HUDEP-2 (cell line): Measurements from ENCODE around the gene RNF157.
"Not testable (repeated sequence)": the region's sequence is repeated elsewhere in the genome, so short reads cannot be mapped to it uniquely, and the experiment has no call there.

ENCODE experiments used
- DNase-seq, 76 experiments: peaks; one replicate each; lab custom pipeline; 2025; ENCODE audit not compliant: unreplicated experiment in 76 of 76; lab: John Stamatoyannopoulos, UW

Gene RNF157

DNA sequence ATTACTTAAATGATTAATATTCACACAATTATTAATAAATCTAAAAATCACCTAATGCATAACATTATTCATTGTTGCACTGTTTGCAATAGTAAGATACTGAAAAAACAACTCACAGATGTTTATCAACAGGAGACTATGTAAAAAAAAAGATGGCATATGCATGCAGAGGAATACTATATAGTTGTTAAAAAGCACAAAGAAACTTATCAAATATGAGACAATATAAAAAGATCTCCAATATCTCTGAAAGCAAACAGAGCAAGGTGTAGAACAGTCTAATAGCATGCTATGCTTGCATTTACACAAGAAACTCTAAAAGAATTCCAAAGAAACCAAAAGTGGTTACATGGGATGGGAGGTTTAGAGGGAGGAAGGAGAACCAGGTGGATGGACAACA, 3.7 kb downstream of the RNF157 start:
- no peak for DNase-seq

DNA sequence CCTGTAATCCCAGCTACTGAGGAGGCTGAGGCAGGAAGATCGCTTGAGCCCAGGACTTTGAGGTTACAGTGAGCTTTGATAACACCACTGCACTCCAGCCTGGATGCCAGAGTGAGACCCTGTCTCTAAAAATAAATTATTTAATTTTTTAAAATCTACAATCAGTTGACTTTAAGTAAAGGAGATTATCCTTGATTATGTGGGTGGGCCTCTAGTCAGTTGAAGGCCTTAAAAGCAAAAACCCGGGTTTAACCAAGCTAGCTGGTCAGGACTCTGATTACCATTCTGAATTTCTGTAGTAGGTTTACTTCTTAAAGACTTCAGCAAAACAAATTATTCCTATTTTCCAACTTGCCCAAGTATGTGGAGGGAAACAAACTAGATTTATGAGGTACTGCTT, 4.4 kb downstream of the RNF157 start:
- DNase-seq = no peak

DNA sequence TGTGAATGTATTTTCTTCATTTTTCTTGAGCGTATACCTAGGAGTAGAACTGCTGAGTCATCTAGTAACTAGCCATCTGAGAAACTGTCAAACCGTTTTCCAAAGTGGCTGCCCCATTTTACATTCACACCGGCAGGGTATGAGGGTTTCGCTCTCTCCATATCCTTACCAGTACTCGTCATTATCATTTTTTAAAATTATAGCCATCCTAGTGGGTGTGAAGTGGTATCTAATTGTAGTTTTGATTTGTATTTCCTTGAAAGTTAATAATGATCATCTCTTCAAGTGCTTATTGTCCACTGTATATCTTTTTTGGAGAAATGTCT, 6.0 kb downstream of the RNF157 start:
- peak in 1 of 76 experiments; percentile 10 for DNase-seq

- DNase-seq = no peak
Observed at GRCh38 chr17:76233588-76234353, 6.5 kb downstream of the RNF157 start.

DNA sequence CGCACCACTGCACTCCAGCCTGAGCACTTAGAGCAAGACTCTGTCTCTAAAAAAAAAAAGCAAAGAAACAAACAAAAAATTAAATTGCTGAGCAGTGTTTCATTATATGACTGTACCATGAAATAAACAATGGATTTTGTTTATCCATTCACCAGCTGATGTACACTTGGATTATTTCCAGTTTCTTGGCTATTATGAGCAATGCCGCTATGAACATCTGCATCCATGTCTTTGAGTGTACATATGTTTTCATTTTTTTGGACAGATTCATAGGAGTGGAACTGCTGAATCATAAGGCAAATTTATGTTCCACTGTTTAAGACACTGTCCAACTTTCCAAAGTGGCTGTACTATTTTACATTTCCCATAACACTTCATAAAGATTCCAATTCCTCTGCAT, 8.0 kb downstream of the RNF157 start:
- no peak for DNase-seq

GRCh38 chr17:76226749-76227148, 13.5 kb downstream of the RNF157 start:
- not testable (repeated sequence) for DNase-seq

DNA sequence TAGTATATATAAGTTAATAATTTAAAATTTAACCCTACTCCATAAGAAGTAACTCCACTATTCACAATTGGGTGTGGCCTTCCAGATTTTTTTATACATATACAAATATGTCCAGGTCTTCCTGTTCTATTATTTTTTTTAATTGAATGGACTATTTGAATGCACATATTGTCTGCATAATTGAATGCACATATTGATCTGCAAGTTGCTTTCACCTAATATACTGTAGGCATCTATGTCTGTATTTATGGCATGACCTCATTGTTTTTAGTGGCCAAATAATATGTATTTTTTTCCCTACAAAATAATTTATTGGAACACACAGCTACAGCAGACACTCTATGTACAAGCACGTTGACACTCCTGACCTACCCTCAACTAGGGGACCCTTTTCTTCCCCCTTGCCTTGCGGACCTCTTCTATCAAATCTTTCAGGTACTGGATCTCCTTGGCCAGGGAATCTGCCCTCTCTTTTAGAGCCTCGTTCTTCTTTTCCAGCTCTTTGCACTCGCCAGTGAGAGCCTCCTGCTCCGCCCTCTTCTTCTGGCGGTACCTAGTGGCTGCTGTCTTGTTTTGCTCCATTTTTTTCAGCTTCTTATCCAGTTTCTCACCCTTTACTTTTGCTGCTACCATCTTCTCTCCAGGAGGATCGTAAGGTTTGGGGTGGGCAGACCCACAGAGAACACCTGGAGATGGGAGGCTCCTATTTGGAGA, 14.8 kb downstream of the RNF157 start:
- not testable (repeated sequence) for DNase-seq

DNA sequence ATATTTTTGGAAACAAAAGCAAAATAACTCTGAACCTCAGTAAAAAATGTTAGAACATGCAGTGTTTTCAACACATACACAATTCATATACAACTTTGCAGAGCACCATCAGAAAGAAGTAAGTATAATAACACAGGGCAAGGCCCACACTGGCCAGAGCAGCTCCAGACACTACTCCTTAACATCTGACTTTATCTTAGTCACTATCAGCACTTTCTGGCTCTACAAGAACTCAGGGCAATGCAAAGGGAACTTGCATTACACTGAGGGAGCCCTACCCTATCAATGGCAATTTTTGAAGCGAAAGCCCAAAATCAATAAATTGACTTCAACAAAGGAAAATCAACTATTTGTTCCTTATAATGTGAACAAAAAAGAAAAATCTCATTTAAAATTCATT, 16.5 kb downstream of the RNF157 start:
- DNase-seq = no peak

GRCh38 chr17:76219670-76220383, 20.5 kb downstream of the RNF157 start:
- no peak for DNase-seq

- no peak for DNase-seq
Observed at GRCh38 chr17:76217081-76217480, 23.2 kb downstream of the RNF157 start.

DNA sequence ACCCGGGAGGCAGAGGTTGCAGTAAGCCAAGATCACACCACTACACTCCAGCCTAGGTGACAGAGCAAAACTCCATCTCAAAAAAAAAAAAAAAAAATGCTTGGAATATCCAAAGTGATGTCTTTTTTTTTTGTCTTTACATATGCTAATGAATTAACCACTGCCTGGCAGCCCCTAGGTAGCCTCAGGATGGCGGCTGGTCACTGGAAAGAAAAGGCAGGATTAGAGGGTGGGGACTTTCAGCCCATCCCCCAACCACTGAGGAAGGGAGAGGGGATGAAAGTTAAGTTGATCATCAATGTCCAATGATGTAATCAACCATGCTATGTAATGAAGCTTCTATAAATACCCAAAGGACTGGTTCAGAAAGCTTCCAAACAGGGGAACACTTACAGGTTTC, 26.8 kb downstream of the RNF157 start:
- DNase-seq = no peak

DNA sequence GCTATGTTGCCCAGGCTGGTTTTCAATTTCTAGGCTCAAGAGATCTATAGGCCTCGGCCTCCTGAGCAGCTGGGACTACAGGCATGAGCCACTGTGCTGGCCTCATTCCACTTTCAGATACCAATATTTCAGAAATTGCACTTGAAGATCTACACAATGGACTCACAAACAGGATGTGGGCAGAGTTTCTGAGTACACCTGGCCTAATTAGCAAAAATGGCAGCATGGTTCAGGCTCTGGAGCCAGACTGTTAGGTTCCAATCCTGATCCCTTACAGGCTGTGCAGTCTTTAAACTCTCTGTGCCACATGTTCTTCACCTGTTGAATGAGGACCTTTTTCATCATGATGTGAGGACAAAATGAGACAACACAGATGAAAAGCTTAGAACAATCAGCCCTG, 32.2 kb downstream of the RNF157 start:
- DNase-seq = no peak

GRCh38 chr17:76207275-76208059, 32.8 kb downstream of the RNF157 start:
- no peak for DNase-seq

DNA sequence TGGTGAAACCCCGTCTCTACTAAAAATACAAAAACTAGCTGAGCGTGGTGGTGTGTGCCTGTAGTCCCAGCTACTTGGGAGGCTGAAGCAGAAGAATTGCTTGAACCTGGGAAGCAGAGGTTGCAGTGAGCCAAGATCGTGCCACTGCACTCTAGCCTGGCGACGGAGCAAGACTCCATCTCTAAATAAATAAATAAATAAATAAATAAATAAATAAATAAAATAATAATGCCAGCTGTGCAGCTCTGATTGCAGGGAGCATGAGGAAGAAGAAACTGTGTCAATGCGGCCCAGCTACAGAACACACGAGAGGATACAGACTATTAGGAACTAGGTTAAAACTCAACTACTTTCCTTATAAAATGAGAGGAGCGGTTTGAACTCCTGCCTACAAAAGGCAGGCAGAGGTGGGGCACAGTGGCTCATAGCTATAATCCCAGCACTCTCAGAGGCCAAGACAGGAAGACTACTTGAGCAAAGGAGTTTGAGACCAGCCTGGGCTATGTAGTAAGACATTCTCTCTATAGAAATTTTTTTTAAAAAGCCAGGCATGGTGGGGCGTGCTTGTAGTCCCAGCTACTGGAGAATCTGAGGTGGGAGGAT, 34.6 kb downstream of the RNF157 start:
- not testable (repeated sequence) for DNase-seq

- DNase-seq = no peak
Observed at GRCh38 chr17:76204277-76204676, 36.0 kb downstream of the RNF157 start.

DNA sequence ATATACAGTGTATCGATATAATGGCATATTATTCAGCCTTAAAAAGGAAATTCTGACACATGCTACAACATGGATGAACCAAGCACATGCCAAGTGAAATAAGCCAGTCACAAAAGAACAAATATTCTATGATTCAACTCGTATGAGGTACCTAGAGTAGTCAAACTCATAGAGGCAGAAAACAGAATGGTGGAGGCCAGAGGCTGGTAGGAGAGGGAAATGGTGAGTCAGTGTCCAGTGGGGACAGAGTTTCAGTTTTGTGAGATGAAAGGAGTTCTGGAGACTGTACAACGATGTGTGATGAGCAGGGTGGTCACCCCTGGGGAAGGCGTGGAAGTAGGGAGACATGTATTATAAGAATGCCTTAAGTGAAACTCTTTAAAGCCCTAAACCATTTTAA, 39.9 kb downstream of the RNF157 start:
- no peak for DNase-seq

DNA sequence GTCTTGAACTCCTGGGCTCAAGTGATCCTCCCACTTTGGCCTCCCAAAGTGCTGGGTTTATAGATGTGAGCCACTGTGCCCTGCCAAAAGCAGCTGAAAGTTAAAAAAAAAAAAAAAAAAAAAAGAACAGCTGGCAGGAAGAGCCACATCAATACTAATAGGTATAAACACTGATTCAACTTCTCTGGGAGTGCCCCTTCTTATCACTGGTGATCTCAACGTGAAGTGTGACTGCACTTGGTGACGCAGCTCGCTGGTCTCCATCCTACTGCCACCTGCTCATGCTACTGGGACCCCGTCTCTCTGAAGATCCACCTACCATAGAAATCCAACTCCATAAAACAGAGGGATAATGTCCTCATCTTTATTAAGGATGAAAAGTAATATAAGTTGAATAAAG, 40.8 kb downstream of the RNF157 start:
- DNase-seq = peak in 1 of 76 experiments; percentile 8

DNA sequence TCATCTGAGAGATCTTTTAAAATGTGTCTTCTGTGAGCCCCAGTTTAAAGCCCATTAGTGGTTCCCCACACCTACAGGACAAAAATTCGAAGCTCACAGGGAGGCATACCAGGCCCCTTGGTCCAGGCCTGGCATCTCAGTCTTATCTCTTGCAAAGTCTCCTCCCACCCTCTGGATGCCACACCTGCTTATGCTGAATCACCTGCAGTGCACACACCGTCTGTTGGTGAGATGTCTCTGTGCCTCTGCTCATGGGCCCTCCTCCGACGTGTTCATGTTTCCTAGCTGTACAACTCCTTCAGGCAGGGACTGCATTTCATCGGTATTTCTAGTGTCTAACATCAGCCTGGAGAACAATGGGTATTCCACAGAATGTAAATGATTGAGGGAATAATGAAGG, 41.6 kb downstream of the RNF157 start:
- DNase-seq = no peak

DNA sequence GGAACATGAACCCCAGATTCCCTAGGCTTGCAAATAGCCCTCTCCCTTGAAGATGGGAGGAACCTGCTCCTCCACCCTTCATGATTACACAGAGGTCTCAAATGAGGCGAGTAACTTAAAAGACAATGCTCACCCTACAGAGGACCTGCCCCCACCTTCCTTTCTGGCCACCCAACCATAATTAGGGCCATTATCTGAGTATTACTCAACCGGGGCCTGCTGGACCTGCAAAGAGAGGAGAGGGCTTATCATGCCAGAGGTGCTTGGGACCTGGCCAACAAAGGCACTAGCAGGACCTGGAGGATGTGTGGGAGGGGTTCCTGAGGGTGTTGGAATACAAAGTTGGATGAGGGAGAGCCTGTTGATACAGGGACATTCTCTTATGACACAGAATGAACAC, 42.4 kb downstream of the RNF157 start:
- no peak for DNase-seq

DNA sequence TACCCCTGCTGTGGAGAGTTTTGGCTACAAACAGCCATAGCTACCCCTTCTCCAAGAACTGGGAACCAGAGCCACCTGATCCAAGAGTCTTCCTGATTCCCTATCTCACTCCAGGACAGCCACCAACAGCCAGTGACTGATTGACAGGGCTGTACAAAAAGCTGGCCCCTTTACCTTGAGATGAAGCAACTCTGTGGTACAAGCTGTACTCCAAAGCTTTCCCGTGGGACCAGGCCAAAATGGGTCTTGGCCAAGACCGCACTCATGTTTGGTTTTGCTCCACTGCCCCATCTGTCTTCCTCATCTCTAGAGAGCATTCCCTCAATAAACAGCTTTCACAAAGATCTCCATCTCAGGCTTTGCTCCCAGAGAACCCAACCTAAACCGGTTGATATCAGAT, 43.6 kb downstream of the RNF157 start:
- DNase-seq = no peak
